Midbrain (tissue), 1 donor: ENCODE measurements around the gene SENP3.

Experiments
- DNase-seq: peaks from one replicate; lab custom pipeline; 2025; lab: John Stamatoyannopoulos, UW

Gene SENP3

GRCh38 chr17:7556627-7557026, 5.1 kb upstream of the SENP3 start:
- no peak for DNase-seq

- no peak for DNase-seq
Observed at GRCh38 chr17:7557147-7557764, 4.5 kb upstream of the SENP3 start.

DNA sequence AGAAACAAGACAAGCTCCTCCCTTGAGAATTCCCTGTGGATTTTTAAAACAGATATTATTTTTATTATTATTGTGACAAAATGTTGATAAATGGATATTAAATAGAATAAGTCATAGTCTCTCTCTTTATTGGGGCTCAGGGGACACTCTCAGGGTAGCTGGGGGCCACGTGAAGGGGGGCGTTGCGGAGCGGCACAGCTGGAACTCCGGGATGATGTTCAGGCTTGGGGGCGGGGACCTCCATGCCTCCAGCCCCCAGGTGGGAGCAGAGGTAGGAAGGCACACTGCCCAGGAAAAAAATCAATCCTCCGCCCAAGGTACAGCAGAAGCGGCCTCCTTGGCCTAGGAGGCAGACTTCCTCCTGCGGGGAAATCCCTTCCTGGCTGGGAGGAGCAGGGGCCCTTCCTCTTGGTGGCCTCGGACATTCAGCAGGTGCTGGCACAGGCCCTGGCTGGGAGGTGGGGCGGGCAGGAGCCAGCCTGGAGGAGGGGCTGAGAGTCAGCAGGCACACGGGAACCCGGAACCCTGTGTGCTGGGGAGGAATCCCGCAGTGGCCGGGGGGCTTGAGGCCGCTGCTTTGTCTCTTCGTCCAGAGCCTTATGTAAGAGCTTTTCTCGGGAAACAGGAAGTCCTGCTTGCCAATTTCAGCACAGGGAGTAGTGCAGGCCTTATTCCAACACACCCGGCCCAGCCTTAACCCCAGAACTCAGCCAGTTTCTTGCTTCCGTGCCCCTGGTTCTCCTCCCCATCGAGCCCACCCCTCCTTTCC, 3.8 kb upstream of the SENP3 start:
- peak; percentile 89 for DNase-seq

DNA sequence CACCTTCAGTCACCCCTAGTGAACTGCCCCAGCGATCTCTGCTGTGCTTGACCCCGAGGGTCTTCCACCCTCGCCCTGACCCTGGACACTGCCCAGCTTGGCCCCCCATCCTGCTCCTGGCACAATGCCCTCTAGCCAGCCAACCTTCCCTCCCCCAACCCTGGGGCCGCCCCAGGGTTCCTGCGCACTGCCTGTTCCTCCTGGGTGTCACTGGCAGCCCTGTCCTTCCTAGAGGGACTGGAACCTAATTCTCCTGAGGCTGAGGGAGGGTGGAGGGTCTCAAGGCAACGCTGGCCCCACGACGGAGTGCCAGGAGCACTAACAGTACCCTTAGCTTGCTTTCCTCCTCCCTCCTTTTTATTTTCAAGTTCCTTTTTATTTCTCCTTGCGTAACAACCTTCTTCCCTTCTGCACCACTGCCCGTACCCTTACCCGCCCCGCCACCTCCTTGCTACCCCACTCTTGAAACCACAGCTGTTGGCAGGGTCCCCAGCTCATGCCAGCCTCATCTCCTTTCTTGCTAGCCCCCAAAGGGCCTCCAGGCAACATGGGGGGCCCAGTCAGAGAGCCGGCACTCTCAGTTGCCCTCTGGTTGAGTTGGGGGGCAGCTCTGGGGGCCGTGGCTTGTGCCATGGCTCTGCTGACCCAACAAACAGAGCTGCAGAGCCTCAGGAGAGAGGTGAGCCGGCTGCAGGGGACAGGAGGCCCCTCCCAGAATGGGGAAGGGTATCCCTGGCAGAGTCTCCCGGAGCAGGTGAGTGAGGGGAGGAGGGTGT, 3.0 kb upstream of the SENP3 start, which contains the start of gene TNFSF13:
TNFSF13 (plus strand) TSS at position 207 of the 776 bp plus-strand sequence; CDS start at position 497, 290 bp downstream.
- DNase-seq: no peak

DNA sequence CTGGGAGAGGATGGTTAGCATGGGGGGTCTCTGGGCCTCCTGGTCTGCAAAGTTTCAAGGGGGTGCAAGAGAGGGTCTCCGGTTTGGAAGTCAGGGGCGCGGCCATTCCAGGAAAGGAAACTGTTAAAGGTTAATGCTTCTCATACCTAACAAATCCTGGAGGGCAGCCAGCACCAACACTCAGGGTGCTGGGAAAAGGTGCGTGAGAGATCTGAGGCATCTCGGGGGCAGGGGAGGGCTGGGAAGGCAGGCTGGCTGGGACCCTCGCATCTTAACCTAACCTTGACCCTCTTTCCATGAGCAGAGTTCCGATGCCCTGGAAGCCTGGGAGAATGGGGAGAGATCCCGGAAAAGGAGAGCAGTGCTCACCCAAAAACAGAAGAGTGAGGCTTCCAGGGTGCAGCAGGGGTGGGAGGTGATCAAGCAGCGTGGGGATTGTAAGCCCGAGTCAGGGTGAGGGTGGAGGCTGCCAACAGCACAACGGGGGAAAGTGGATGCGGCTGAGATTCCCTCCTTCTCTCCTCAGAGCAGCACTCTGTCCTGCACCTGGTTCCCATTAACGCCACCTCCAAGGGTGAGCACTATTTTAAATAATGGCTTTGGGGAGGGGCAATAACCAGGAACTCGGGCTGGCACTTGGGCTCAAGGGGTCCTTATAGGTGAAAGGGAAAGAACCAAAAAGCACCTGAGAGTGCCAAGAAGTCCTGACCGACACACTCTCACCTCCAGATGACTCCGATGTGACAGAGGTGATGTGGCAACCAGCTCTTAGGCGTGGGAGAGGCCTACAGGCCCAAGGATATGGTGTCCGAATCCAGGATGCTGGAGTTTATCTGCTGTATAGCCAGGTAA, 2.2 kb upstream of the SENP3 start:
- DNase-seq: no peak

- DNase-seq: no peak
Observed at GRCh38 chr17:7560172-7561027, 1.3 kb upstream of the SENP3 start.

DNA sequence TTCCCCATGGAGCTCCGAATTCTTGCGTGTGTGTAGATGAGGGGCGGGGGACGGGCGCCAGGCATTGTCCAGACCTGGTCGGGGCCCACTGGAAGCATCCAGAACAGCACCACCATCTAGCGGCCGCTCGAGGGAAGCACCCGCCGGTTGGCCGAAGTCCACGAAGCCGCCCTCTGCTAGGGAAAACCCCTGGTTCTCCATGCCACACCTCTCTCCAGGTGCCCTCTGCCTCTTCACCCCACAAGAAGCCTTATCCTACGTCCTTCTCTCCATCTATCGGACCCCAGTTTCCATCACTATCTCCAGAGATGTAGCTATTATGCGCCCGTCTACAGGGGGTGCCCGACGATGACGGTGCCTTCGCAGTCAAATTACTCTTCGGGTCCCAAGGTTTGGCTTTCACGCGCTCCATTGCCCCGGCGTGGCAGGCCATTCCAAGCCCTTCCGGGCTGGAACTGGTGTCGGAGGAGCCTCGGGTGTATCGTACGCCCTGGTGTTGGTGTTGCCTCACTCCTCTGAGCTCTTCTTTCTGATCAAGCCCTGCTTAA, 617 bp upstream of the SENP3 start:
- DNase-seq: peak; percentile 81

GRCh38 chr17:7562208-7562605, 488 bp downstream of the SENP3 start:
- DNase-seq: no peak

DNA sequence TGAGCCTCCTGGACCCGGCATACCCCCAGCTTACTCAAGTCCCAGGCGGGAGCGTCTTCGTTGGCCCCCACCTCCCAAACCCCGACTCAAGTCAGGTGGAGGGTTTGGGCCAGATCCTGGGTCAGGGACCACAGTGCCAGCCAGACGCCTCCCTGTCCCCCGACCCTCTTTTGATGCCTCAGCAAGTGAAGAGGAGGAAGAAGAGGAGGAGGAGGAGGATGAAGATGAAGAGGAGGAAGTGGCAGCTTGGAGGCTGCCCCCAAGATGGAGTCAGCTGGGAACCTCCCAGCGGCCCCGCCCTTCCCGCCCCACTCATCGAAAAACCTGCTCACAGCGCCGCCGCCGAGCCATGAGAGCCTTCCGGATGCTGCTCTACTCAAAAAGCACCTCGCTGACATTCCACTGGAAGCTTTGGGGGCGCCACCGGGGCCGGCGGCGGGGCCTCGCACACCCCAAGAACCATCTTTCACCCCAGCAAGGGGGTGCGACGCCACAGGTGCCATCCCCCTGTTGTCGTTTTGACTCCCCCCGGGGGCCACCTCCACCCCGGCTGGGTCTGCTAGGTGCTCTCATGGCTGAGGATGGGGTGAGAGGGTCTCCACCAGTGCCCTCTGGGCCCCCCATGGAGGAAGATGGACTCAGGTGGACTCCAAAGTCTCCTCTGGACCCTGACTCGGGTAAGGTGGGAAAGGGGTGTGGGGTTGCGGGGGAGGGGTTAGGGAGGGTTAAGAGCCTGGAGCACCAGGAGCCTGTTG, 1.6 kb downstream of the SENP3 start:
- no peak for DNase-seq

- no peak for DNase-seq
Observed at GRCh38 chr17:7569571-7569970, 7.9 kb downstream of the SENP3 start.

DNA sequence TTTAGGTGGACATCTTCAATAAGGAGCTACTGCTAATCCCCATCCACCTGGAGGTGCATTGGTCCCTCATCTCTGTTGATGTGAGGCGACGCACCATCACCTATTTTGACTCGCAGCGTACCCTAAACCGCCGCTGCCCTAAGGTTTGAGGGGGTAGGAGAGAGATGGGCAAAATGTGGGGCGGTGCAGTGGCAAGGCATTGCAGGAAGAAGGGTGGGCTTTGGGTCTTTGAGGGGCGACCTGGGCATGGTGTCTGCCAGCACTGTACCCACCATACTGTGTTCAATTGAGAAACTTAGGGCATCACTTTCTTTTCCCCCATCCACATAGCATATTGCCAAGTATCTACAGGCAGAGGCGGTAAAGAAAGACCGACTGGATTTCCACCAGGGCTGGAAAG, 8.6 kb downstream of the SENP3 start:
- no peak for DNase-seq

GRCh38 chr17:7572338-7572587, 10.5 kb downstream of the SENP3 start:
- DNase-seq: no peak

DNA sequence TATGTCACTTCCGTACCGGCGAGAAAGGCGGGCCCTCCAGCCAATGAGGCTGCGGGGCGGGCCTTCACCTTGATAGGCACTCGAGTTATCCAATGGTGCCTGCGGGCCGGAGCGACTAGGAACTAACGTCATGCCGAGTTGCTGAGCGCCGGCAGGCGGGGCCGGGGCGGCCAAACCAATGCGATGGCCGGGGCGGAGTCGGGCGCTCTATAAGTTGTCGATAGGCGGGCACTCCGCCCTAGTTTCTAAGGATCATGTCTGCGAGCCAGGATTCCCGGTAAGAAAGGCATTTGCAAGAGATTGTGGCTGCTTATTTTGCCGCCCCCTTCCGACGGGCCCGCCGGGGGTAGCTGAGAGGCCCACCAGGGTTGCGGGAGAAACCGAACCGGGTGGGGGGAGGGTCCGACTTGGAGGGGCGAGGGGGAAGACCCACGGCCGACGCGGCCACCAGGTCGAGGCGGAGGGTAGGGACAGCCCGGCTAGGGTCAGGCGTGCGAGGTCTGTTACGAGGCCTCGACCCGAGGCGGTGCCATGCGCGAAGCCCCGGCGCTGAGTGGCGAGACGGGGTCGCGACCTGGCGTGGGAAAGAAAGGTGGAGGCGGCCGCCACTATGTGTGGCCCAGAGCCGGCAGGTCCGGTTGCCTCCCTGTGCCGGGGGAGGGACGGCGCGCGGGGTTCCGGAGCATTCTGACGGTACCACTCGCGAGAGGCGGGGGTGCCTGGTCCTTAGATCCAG, 11.0 kb downstream of the SENP3 start:
- peak; percentile 100 for DNase-seq

DNA sequence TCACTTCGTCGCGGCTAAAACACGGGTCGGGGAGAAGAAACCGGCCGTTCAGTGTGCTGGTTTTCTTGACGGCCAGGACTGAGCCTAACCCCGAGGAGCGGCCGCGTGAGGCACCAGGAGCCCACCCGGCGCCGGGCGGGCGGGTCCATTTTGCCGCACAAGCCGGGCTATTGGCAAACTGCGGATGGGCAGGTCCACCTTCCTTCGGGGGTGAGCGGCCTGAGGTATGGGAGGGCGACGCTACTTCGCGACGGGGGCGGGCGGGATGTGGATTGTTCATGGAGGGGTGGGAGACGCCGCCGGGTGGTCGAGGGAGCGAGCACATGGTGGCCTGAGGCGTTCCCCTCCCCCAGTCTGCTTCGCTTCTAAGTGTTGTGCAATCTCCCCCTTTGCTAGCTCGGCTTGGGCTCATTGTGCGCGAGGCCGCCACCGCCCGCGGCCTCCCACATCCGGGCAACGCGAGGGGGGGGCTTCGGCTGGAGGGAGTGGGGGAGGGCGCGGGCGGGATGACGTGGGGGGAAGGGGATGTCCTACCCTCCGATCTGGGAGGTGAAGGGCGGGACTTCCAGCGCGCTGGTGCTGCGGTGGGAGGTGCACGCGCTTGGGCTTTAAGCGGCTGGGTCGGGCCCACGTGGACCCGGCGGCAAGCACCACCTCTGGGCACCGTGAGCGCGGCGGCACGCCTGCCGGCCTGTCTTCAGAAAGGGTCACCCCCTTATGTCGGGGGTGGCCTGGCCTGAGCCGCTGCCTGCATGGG, 11.8 kb downstream of the SENP3 start:
- DNase-seq: peak; percentile 92

DNA sequence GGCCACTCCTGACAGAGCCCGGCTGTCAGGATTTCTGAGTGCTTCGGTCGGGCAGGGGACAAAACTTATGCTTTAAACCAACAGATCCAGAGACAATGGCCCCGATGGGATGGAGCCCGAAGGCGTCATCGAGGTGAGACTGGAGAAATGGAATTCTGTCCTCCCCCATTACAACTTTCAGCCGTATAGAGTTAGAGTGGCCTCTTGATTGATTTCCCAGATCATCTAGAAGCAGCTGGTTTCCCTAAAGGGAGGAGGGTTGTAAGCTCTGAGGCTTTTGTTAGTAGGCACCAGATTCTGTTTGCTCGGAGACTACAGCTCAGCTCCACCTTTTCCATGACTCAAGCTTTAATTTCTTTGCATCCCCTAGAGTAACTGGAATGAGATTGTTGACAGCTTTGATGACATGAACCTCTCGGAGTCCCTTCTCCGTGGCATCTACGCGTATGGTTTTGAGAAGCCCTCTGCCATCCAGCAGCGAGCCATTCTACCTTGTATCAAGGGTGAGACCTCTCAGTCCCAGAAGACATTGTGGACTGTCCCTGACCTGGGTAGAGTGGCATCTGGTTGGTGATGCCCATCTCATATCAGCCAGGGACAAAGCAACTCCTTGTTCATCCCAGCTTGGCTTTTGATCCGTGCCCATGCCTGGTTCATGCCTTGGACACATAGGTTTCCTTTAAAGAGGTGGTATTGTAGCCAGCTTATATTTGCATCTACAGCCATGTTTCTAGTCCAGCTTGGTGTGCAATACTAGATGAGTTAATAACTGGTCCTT, 12.6 kb downstream of the SENP3 start:
- no peak for DNase-seq

GRCh38 chr17:7575481-7575883, 13.8 kb downstream of the SENP3 start:
- DNase-seq: no peak

DNA sequence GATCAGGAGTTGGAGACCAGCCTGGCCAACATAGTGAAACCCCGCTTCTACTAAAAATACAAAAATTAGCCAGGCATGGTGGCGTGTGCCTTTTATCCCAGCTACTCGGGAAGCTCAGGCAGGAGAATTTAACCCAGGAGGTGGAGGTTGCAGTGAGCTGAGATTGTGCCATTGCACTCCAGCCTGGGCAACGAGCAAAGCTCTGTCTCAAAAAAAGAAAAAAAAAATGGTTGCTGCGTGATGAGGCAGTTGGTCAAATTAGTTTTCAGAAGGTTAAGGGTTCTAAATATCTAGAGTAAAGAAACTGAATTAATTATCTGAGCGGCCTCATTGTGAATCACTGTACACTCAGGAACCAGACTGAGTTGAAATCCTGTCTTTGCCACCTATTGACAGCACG, 14.2 kb downstream of the SENP3 start:
- DNase-seq: no peak

- no peak for DNase-seq
Observed at GRCh38 chr17:7576432-7576937, 14.8 kb downstream of the SENP3 start.
